GM23338 (cell line): ENCODE results near the gene FUZ. TPM values are rescaled to one million over a fixed set of nuclear protein-coding genes. Genes with fewer than 3 reads are reported as not detected.

Source experiments
- ATAC-seq: fragments of 200-7000 bp; cut with Tn5 transposase; 3 replicates; pipeline ENCODE4 v1.9.1; 2020
- DNase-seq: peaks from one replicate; pipeline ENCODE4 v3.0.0-alpha.2; 2015; ENCODE audit warnings: low spot score
- H2AFZ ChIP-seq: fragments of 200-600 bp; sonication (generic); 2 replicates; pipeline ENCODE4 v1.8.0; 2016; ENCODE audit warnings: antibody characterized with exemption, mild to moderate bottlenecking, moderate library complexity
- H3F3A ChIP-seq: fragments of 200-600 bp; sonication (generic); replicated peaks from 2 replicates; pipeline ENCODE4 v1.8.0; 2017; ENCODE audit warnings: antibody characterized with exemption, mixed run types, low read depth
- H3K27ac ChIP-seq: fragments of 200-600 bp; sonication (generic); 2 replicates; pipeline ENCODE4 v1.6.1; 2016; ENCODE audit warnings: low read depth
- H3K27me3 ChIP-seq: fragments of 200-600 bp; sonication (generic); 2 replicates; pipeline ENCODE4 v1.8.0; 2016; ENCODE audit warnings: mild to moderate bottlenecking, mixed run types, moderate library complexity; ENCODE audit not compliant: insufficient read depth
- H3K36me3 ChIP-seq: fragments of 200-600 bp; sonication (generic); 2 replicates; pipeline ENCODE4 v1.8.0; 2016; ENCODE audit warnings: mild to moderate bottlenecking; ENCODE audit not compliant: insufficient read depth
- H3K4me1 ChIP-seq: fragments of 200-600 bp; sonication (generic); 2 replicates; pipeline ENCODE4 v1.8.0; 2016; ENCODE audit warnings: mild to moderate bottlenecking, moderate library complexity; ENCODE audit not compliant: insufficient read depth
- H3K4me2 ChIP-seq: fragments of 200-600 bp; sonication (generic); 2 replicates; pipeline ENCODE4 v1.7.1; 2017; ENCODE audit warnings: mixed run types
- H3K4me3 ChIP-seq: fragments of 200-600 bp; sonication (generic); 2 replicates; pipeline ENCODE4 v1.6.1; 2016; ENCODE audit warnings: mixed run types
- H3K79me2 ChIP-seq: fragments of 200-600 bp; sonication (generic); replicated peaks from 2 replicates; pipeline ENCODE4 v1.8.0; 2017; ENCODE audit warnings: mild to moderate bottlenecking; ENCODE audit not compliant: insufficient read depth
- H3K9me2 ChIP-seq: fragments of 200-600 bp; sonication (generic); 2 replicates; pipeline ENCODE4 v1.8.0; 2017; ENCODE audit not compliant: insufficient read depth
- H4K20me1 ChIP-seq: fragments of 200-600 bp; sonication (generic); replicated peaks from 2 replicates; pipeline ENCODE4 v1.8.0; 2017; ENCODE audit warnings: mild to moderate bottlenecking; ENCODE audit not compliant: insufficient read depth
- H3K27ac Mint-ChIP-seq: 2 replicates; pipeline ENCODE4 v1.8.0; 2020; ENCODE audit warnings: inconsistent platforms, mild to moderate bottlenecking, moderate library complexity, mixed read lengths
- H3K27me3 Mint-ChIP-seq: 3 replicates; pipeline ENCODE4 v1.8.0; 2022; ENCODE audit warnings: low read depth, mild to moderate bottlenecking, moderate library complexity, mixed read lengths, inconsistent platforms; ENCODE audit not compliant: insufficient read depth, poor library complexity
- H3K36me3 Mint-ChIP-seq: 3 replicates; pipeline ENCODE4 v1.8.0; 2021; ENCODE audit warnings: low read depth, mild to moderate bottlenecking, inconsistent platforms, moderate library complexity, mixed read lengths
- H3K4me1 Mint-ChIP-seq: 3 replicates; pipeline ENCODE4 v1.8.0; 2020; ENCODE audit warnings: mild to moderate bottlenecking, inconsistent platforms, mixed read lengths
- H3K4me3 Mint-ChIP-seq: 3 replicates; pipeline ENCODE4 v1.8.0; 2021; ENCODE audit warnings: moderate library complexity, mild to moderate bottlenecking, inconsistent platforms, mixed read lengths
- H3K9me3 Mint-ChIP-seq: 3 replicates; pipeline ENCODE4 v1.8.0; 2020; ENCODE audit warnings: moderate library complexity, mild to moderate bottlenecking, inconsistent platforms, mixed read lengths
- CREB1 ChIP-seq: fragments of 250-450 bp; sonication (Bioruptor Pico); IDR thresholded peaks from 2 replicates; pipeline ENCODE4 v1.5.0; 2020; ENCODE audit warnings: low read depth, mild to moderate bottlenecking, moderate library complexity
- EZH2 ChIP-seq: fragments of 200-600 bp; sonication (generic); IDR thresholded peaks from one replicate; pipeline ENCODE4 v1.8.0; 2017; ENCODE audit warnings: antibody characterized with exemption, mild to moderate bottlenecking, low read depth; ENCODE audit not compliant: unreplicated experiment
- EZH2phosphoT487 ChIP-seq: fragments of 200-600 bp; sonication (generic); IDR thresholded peaks from one replicate; pipeline ENCODE4 v1.8.1; 2018; ENCODE audit warnings: antibody characterized with exemption; ENCODE audit not compliant: unreplicated experiment
- JUNB ChIP-seq: IDR thresholded peaks from one replicate; pipeline ENCODE4 v1.6.1; 2016; ENCODE audit warnings: antibody characterized with exemption; ENCODE audit not compliant: unreplicated experiment
- NANOG ChIP-seq: IDR thresholded peaks from 2 replicates; pipeline ENCODE4 v1.6.1; 2016; ENCODE audit warnings: antibody characterized with exemption, borderline replicate concordance
- POLR2AphosphoS5 ChIP-seq: IDR thresholded peaks from 2 replicates; pipeline ENCODE4 v1.6.1; 2016; ENCODE audit warnings: antibody characterized with exemption, low read depth
- STAT1 ChIP-seq: IDR thresholded peaks from one replicate; pipeline ENCODE4 v1.6.1; 2016; ENCODE audit warnings: antibody characterized with exemption; ENCODE audit not compliant: unreplicated experiment
- ZNF114 ChIP-seq: fragments of 250-450 bp; sonication (Bioruptor Pico); IDR thresholded peaks from 2 replicates; pipeline ENCODE4 v1.5.0; 2020; ENCODE audit warnings: mild to moderate bottlenecking, moderate library complexity
- ZNF331 ChIP-seq: fragments of 250-450 bp; sonication (Bioruptor Pico); IDR thresholded peaks from 2 replicates; pipeline ENCODE4 v1.5.0; 2020; ENCODE audit warnings: low read depth, mild to moderate bottlenecking, moderate library complexity
- polyA plus RNA-seq: library from polyadenylated mRNA; unstranded; fragments of >200 nt; fragmentation: Nextera tagmentation; extraction: Ambion mirVana; gene quantifications from 2 replicates; pipeline ENCODE4 v1.2.1, GENCODE V29; 2016
- total RNA-seq: library from RNA; depleted of rRNA; stranded (reverse); fragments of >200 nt; shearing (Covaris generic); gene quantifications from 2 replicates; pipeline ENCODE4 v1.2.3, GENCODE V29; 2014
- TF ChIP-seq, protein P1 (sequence below), 2 experiments: fragments of 200-600 bp in 1 of 2; sonication (generic) in 1 of 2; conservative IDR thresholded peaks; 2 replicates each; pipeline versions ENCODE4 v1.5.1 to v1.6.1; 2016 to 2017; ENCODE audit warnings: antibody characterized with exemption in 2 of 2, low read depth in 2 of 2, mild to moderate bottlenecking in 2 of 2, moderate library complexity in 1 of 2
- TF ChIP-seq, protein P2 (sequence below): IDR thresholded peaks from 2 replicates; pipeline ENCODE4 v1.6.1; 2016; ENCODE audit warnings: antibody characterized with exemption
- TF ChIP-seq, protein P3 (sequence below): IDR thresholded peaks from one replicate; pipeline ENCODE4 v1.6.1; 2018; ENCODE audit warnings: antibody characterized with exemption; ENCODE audit not compliant: unreplicated experiment
- TF ChIP-seq, protein P4 (sequence below): fragments of 250-450 bp; sonication (Bioruptor Pico); IDR thresholded peaks from 2 replicates; pipeline ENCODE4 v1.5.0; 2020; ENCODE audit warnings: mild to moderate bottlenecking, moderate library complexity

The FUZ gene
- total and polyA plus RNA-seq, 2 experiments from 2014 or later: 24.3 to 34.8 TPM

DNA sequence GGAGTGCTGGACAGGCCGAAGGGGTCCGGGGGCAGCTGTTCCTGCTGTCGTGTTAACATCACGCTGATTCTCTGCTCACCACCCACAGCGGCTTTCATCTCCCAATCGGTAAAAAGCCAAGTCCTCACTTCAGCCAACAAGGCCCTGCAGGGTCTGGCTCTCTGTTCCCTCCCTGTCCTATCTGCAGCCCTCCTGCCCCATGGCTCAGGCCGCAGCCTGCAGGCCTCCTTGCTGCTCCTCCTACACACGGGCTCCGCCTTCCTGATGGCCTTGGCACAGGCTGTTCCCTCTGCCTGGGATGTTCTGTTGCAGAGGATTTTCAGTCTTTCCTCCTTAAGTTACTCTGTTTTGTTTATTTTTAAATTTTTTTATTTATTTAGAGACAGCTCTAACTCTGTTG lies 22.2 kb downstream of the FUZ start:
- Mint-ChIP-seq H3K4me3 (no peak overlapping the region; the same call in 2 of the 3 replicates), H3K4me1 (no peaks in the 10 kb centered on the region), H3K36me3 (peaks cover 42% of the 10 kb centered on the region), H3K27ac (no peak overlapping the region), H3K9me3 (peaks cover 3% of the 10 kb centered on the region; the same call in 1 of the 3 replicates), H3K27me3 (peaks cover 14% of the 10 kb centered on the region)
- Histone ChIP-seq H3K36me3 (no peaks in the 10 kb centered on the region; the same call in 1 of the 2 replicates), H2AFZ (no peak overlapping the region), H3K4me1 (no peaks in the 10 kb centered on the region), H4K20me1 (peaks cover 4% of the 10 kb centered on the region), H3K79me2 (no peaks in the 10 kb centered on the region; the same call in 1 of the 2 replicates), H3K4me3 (no peak overlapping the region), H3K4me2 (no peak overlapping the region), H3K9me2 (no peaks in the 10 kb centered on the region), H3K27ac (no peak overlapping the region), H3F3A (no peaks in the 10 kb centered on the region), H3K27me3 (no peaks in the 10 kb centered on the region)
- DNase-seq (no peak), ATAC-seq (no peak; the same call in 2 of the 3 replicates)
- no peak for TF ChIP-seq EZH2
- no peak for TF ChIP-seq NANOG
- TF ChIP-seq STAT1: no peak
- TF ChIP-seq, protein P1, sequence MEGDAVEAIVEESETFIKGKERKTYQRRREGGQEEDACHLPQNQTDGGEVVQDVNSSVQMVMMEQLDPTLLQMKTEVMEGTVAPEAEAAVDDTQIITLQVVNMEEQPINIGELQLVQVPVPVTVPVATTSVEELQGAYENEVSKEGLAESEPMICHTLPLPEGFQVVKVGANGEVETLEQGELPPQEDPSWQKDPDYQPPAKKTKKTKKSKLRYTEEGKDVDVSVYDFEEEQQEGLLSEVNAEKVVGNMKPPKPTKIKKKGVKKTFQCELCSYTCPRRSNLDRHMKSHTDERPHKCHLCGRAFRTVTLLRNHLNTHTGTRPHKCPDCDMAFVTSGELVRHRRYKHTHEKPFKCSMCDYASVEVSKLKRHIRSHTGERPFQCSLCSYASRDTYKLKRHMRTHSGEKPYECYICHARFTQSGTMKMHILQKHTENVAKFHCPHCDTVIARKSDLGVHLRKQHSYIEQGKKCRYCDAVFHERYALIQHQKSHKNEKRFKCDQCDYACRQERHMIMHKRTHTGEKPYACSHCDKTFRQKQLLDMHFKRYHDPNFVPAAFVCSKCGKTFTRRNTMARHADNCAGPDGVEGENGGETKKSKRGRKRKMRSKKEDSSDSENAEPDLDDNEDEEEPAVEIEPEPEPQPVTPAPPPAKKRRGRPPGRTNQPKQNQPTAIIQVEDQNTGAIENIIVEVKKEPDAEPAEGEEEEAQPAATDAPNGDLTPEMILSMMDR (conservative IDR thresholded peaks at IDR 0.05; ENCODE audit: low read depth in 2 of 2): no peak
- TF ChIP-seq POLR2AphosphoS5: no peak
- TF ChIP-seq ZNF331 (CRISPR knock-in tag): no peak
- TF ChIP-seq, protein P2, sequence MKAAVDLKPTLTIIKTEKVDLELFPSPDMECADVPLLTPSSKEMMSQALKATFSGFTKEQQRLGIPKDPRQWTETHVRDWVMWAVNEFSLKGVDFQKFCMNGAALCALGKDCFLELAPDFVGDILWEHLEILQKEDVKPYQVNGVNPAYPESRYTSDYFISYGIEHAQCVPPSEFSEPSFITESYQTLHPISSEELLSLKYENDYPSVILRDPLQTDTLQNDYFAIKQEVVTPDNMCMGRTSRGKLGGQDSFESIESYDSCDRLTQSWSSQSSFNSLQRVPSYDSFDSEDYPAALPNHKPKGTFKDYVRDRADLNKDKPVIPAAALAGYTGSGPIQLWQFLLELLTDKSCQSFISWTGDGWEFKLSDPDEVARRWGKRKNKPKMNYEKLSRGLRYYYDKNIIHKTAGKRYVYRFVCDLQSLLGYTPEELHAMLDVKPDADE: no peak
- TF ChIP-seq, protein P3, sequence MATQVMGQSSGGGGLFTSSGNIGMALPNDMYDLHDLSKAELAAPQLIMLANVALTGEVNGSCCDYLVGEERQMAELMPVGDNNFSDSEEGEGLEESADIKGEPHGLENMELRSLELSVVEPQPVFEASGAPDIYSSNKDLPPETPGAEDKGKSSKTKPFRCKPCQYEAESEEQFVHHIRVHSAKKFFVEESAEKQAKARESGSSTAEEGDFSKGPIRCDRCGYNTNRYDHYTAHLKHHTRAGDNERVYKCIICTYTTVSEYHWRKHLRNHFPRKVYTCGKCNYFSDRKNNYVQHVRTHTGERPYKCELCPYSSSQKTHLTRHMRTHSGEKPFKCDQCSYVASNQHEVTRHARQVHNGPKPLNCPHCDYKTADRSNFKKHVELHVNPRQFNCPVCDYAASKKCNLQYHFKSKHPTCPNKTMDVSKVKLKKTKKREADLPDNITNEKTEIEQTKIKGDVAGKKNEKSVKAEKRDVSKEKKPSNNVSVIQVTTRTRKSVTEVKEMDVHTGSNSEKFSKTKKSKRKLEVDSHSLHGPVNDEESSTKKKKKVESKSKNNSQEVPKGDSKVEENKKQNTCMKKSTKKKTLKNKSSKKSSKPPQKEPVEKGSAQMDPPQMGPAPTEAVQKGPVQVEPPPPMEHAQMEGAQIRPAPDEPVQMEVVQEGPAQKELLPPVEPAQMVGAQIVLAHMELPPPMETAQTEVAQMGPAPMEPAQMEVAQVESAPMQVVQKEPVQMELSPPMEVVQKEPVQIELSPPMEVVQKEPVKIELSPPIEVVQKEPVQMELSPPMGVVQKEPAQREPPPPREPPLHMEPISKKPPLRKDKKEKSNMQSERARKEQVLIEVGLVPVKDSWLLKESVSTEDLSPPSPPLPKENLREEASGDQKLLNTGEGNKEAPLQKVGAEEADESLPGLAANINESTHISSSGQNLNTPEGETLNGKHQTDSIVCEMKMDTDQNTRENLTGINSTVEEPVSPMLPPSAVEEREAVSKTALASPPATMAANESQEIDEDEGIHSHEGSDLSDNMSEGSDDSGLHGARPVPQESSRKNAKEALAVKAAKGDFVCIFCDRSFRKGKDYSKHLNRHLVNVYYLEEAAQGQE: no peak
- no peak for TF ChIP-seq ZNF114
- no peak for TF ChIP-seq JUNB
- no peak for TF ChIP-seq EZH2phosphoT487
- TF ChIP-seq, protein P4, sequence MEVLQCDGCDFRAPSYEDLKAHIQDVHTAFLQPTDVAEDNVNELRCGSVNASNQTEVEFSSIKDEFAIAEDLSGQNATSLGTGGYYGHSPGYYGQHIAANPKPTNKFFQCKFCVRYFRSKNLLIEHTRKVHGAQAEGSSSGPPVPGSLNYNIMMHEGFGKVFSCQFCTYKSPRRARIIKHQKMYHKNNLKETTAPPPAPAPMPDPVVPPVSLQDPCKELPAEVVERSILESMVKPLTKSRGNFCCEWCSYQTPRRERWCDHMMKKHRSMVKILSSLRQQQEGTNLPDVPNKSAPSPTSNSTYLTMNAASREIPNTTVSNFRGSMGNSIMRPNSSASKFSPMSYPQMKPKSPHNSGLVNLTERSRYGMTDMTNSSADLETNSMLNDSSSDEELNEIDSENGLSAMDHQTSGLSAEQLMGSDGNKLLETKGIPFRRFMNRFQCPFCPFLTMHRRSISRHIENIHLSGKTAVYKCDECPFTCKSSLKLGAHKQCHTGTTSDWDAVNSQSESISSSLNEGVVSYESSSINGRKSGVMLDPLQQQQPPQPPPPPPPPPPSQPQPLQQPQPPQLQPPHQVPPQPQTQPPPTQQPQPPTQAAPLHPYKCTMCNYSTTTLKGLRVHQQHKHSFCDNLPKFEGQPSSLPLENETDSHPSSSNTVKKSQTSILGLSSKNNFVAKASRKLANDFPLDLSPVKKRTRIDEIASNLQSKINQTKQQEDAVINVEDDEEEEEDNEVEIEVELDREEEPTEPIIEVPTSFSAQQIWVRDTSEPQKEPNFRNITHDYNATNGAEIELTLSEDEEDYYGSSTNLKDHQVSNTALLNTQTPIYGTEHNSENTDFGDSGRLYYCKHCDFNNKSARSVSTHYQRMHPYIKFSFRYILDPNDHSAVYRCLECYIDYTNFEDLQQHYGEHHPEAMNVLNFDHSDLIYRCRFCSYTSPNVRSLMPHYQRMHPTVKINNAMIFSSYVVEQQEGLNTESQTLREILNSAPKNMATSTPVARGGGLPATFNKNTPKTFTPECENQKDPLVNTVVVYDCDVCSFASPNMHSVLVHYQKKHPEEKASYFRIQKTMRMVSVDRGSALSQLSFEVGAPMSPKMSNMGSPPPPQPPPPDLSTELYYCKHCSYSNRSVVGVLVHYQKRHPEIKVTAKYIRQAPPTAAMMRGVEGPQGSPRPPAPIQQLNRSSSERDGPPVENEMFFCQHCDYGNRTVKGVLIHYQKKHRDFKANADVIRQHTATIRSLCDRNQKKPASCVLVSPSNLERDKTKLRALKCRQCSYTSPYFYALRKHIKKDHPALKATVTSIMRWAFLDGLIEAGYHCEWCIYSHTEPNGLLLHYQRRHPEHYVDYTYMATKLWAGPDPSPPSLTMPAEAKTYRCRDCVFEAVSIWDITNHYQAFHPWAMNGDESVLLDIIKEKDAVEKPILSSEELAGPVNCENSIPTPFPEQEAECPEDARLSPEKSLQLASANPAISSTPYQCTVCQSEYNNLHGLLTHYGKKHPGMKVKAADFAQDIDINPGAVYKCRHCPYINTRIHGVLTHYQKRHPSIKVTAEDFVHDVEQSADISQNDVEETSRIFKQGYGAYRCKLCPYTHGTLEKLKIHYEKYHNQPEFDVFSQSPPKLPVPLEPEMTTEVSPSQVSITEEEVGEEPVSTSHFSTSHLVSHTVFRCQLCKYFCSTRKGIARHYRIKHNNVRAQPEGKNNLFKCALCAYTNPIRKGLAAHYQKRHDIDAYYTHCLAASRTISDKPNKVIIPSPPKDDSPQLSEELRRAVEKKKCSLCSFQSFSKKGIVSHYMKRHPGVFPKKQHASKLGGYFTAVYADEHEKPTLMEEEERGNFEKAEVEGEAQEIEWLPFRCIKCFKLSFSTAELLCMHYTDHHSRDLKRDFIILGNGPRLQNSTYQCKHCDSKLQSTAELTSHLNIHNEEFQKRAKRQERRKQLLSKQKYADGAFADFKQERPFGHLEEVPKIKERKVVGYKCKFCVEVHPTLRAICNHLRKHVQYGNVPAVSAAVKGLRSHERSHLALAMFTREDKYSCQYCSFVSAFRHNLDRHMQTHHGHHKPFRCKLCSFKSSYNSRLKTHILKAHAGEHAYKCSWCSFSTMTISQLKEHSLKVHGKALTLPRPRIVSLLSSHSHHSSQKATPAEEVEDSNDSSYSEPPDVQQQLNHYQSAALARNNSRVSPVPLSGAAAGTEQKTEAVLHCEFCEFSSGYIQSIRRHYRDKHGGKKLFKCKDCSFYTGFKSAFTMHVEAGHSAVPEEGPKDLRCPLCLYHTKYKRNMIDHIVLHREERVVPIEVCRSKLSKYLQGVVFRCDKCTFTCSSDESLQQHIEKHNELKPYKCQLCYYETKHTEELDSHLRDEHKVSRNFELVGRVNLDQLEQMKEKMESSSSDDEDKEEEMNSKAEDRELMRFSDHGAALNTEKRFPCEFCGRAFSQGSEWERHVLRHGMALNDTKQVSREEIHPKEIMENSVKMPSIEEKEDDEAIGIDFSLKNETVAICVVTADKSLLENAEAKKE (CRISPR knock-in tag): no peak
- no peak for TF ChIP-seq CREB1 (CRISPR knock-in tag)
